Neural progenitor cell (in vitro differentiated cells): ENCODE measurements around the gene ARHGEF12.

Source experiments
- EZH2 ChIP-seq: fragments of 200-600 bp; sonication (generic); IDR thresholded peaks from 2 replicates; pipeline ENCODE4 v1.6.1; 2017; ENCODE audit warnings: antibody characterized with exemption, mild to moderate bottlenecking, moderate library complexity
- TF ChIP-seq, protein P1 (sequence below): fragments of 200-600 bp; sonication (generic); IDR thresholded peaks from 2 replicates; pipeline ENCODE4 v1.5.1; 2017; ENCODE audit warnings: antibody characterized with exemption, mild to moderate bottlenecking

DNA sequence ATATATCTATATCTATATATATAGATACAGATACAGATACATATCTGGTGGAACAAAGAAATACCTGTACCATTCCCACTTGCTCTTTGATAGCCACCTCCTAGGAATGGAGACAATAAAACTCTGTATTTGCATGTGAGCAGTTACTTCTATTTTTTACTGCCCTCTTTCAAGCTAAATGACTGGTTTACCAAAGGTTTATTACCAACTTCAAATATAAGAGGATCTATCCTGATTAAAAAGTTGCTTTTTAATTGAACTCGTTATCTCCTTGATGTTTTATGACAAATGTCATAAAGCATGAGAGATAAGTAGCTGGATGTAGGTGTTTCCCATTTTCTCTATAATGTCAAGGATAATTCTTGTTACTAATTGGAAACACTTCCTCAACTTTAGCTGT is 153.6 kb downstream of the ARHGEF12 start:
- TF ChIP-seq, protein P1, sequence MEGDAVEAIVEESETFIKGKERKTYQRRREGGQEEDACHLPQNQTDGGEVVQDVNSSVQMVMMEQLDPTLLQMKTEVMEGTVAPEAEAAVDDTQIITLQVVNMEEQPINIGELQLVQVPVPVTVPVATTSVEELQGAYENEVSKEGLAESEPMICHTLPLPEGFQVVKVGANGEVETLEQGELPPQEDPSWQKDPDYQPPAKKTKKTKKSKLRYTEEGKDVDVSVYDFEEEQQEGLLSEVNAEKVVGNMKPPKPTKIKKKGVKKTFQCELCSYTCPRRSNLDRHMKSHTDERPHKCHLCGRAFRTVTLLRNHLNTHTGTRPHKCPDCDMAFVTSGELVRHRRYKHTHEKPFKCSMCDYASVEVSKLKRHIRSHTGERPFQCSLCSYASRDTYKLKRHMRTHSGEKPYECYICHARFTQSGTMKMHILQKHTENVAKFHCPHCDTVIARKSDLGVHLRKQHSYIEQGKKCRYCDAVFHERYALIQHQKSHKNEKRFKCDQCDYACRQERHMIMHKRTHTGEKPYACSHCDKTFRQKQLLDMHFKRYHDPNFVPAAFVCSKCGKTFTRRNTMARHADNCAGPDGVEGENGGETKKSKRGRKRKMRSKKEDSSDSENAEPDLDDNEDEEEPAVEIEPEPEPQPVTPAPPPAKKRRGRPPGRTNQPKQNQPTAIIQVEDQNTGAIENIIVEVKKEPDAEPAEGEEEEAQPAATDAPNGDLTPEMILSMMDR: no peak
- no peak for TF ChIP-seq EZH2
